Measurements from ENCODE around the gene AIFM1. TPM values are rescaled to one million over a fixed set of nuclear protein-coding genes. Genes with fewer than 3 reads are reported as not detected.

Gene AIFM1
- 0.75 TPM for total RNA-seq

DNA sequence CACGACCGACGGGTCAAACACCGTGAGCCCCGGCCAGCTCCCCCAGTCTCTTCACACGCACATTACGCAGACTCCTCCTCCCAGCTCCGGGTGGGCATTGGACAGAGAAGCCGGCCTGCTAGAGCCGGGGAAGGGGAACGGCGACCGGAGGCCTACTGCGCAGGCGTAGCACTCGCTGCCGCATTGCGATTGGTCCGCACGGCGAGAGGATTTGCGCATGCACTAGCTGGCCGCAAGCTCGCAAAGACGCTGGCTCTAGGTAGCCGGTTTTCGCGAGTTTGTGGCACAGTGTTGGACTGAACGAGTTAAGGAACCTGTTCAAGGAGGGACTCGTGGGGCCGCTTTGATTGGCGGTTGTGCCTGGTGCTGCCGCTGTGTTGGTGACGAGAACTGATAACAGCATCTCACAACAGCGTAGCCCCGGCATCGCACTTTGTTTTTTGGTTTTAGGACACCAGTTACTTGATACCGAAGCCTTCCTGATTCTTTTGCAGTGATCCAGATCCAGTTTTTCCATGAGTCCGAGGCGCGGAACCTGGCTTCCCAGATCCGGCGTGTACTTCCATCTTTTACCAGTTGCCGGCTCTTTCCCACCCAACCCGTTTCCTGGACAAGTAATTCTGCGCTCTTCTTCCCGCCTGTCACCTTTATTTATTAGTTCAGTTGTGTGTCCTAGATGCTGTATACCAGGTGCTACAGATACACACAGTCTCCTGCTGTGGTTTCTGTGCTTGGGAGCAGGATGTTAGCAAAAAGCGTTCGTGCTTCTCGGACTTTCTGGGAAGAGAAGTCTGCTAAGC is at the start of gene AIFM1:
TSS of gene AIFM1 (minus strand) at position 139 of the 800 bp plus-strand sequence. CDS start 185 bp downstream, outside the sequence.
- TF ChIP-seq, protein P1, sequence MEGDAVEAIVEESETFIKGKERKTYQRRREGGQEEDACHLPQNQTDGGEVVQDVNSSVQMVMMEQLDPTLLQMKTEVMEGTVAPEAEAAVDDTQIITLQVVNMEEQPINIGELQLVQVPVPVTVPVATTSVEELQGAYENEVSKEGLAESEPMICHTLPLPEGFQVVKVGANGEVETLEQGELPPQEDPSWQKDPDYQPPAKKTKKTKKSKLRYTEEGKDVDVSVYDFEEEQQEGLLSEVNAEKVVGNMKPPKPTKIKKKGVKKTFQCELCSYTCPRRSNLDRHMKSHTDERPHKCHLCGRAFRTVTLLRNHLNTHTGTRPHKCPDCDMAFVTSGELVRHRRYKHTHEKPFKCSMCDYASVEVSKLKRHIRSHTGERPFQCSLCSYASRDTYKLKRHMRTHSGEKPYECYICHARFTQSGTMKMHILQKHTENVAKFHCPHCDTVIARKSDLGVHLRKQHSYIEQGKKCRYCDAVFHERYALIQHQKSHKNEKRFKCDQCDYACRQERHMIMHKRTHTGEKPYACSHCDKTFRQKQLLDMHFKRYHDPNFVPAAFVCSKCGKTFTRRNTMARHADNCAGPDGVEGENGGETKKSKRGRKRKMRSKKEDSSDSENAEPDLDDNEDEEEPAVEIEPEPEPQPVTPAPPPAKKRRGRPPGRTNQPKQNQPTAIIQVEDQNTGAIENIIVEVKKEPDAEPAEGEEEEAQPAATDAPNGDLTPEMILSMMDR (IDR thresholded peaks at IDR 0.05), result no peak
- intact Hi-C loops (cut with DNase I), result loop anchor here (2.0 to 5.0 kb wide), 2 partner anchors 55 to 324 kb away; partner anchors contain the start of genes ELF4 and ZDHHC9

DNA sequence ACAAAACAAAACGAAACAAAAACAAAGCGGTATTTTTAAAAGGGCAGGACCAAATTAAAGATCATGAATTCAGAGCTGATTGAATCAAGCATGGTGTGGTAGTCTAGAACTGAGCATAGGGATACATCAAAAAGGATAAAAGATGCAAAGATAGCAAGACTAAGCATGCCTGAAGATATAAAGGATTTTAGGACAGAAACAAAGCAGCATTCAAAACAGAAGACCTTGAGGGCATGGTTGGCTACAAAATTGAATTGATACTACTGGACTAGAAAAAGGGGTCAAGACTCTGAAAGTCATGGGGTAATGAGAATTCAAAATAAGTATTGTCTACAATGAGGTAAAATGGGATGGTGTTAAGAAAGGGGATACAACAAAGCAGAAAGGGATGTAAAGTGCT is 47.7 kb upstream of the AIFM1 start:
- TF ChIP-seq, protein P1 (IDR thresholded peaks at IDR 0.05), result no peak
- no peak overlapping the region for H3K27ac ChIP-seq
- H3K4me1 ChIP-seq, result no peaks in the 10 kb centered on the region
- no peak for DNase-seq (ENCODE audit: low spot score in 2 of 2)
- H3K27me3 ChIP-seq, result no peaks in the 10 kb centered on the region
- H3K9me3 ChIP-seq, result no peaks in the 10 kb centered on the region
- H3K4me3 ChIP-seq, result no peak overlapping the region
- peaks cover 2 to 9% of the 10 kb centered on the region in 2 donors for H3K36me3 ChIP-seq
- intact Hi-C loops (cut with DNase I), result no loop called here

More for the DNA sequence above, at the start of gene AIFM1:
- no peaks in the 10 kb centered on the region for H3K27me3 ChIP-seq
- no peaks in the 10 kb centered on the region for H3K36me3 ChIP-seq
- peak; percentile 70 to 94 for DNase-seq (ENCODE audit: low spot score in 2 of 2)
- no peaks in the 10 kb centered on the region for H3K4me1 ChIP-seq
- peak within 1 kb of the TSS; percentile 49 to 76 for H3K4me3 ChIP-seq
- peak within 1 kb of the TSS; percentile 62 to 82 for H3K27ac ChIP-seq
- H3K9me3 ChIP-seq, result no peaks in the 10 kb centered on the region

DNA sequence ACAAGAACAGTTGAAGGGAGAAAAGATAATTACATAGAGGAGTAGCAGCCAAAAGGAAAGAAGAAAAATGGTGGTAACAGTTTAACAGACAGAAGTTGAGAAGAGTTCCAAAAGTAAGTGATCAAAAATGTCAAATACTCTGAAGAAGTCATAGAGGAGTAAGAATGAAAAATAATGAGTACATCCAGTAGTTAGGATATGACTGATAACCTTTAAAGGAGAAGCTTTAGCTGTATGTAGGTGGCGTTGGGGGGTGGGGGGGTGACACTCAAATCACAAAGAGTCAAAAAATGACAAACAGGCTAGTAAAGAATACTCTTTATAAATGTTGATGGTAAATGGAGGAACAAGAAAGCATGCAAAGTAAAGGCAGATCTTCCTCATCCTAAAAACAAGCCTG is 46.7 kb upstream of the AIFM1 start:
- TF ChIP-seq, protein P1 (IDR thresholded peaks at IDR 0.05), result no peak
- H3K9me3 ChIP-seq, result no peaks in the 10 kb centered on the region
- no peaks in the 10 kb centered on the region for H3K4me1 ChIP-seq
- peaks cover 2 to 9% of the 10 kb centered on the region in 2 donors for H3K36me3 ChIP-seq
- H3K27ac ChIP-seq, result no peak overlapping the region
- no peak for DNase-seq (ENCODE audit: low spot score in 2 of 2)
- H3K4me3 ChIP-seq, result no peak overlapping the region
- no peaks in the 10 kb centered on the region for H3K27me3 ChIP-seq
- intact Hi-C loops (cut with DNase I), result no loop called here

DNA sequence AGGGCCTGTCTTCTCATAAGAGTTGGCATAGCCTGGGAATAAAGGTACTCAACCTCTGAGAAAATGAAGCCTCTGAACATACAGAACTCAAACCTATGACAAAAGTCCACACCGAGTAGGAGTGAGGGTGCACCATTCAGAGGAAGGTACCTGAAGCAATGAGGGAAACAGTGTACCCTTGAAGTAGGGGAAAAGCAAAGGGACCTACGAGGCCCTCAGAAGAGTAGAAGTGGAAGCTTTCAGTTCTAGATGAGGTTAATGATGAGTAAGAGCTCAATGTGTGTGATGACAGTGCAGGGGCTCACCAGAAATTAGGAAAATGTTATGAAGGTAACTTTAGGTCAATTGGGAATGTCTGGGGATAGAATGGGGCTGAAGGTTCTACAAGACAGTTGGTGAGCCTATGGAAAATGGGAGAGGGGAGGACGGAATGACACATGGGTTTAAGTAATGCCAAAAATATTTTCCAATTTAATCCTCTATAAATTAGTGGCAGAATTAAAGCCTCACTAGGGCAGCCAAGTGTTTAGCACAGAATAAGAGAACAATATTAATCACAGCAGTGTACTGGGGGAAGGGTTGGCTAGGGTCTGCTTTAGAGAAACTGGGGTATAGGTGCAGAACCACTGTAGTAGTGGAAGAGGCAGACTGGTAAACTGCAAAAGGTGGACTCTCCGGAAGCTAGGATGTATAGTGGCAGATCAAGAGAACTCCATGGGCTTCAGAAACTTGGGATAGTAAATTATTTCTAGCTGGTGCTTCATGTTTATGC is 46.0 kb upstream of the AIFM1 start:
- intact Hi-C loops (cut with DNase I), result no loop called here
- Histone ChIP-seq H3K4me1 (no peaks in the 10 kb centered on the region), H3K9me3 (no peaks in the 10 kb centered on the region), H3K4me3 (no peak overlapping the region), H3K36me3 (peaks cover 2 to 9% of the 10 kb centered on the region in 2 donors), H3K27ac (no peak overlapping the region), H3K27me3 (no peaks in the 10 kb centered on the region)
- TF ChIP-seq, protein P1 (IDR thresholded peaks at IDR 0.05), result no peak
- no peak for DNase-seq (ENCODE audit: low spot score in 2 of 2)

DNA sequence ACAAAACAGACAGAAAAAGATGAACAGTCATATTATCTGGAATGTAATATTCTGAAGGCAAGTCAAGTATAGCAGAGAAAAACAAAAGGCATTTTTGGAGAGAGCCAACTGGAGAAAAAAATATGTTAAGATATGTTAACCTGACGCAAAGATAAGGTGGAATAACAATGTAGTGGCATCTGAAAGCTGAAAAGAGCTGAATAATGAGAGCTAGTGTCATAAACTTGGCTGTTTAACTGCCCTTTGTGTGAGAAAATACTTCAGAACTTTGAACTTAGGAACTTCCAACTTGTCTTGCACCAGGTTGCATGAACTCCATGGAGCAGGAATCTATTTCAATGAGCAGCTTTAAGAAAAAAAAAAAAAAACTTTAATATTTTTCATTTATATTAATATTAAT is 39.0 kb upstream of the AIFM1 start:
- Histone ChIP-seq H3K36me3 (no peaks in the 10 kb centered on the region), H3K4me1 (no peaks in the 10 kb centered on the region), H3K27me3 (no peaks in the 10 kb centered on the region), H3K27ac (no peak overlapping the region), H3K9me3 (no peaks in the 10 kb centered on the region), H3K4me3 (no peak overlapping the region)
- no peak for DNase-seq (ENCODE audit: low spot score in 2 of 2)
- TF ChIP-seq, protein P1 (IDR thresholded peaks at IDR 0.05), result no peak
- intact Hi-C loops (cut with DNase I), result no loop called here

Measured in ascending aorta (tissue), 2 donors.